H1 (cell line): ENCODE measurements around the gene TSPEAR. TPM values are rescaled to one million over a fixed set of nuclear protein-coding genes. Genes with fewer than 3 reads are reported as not detected.

Experiments used
- CTCF ChIA-PET: fragments of 300-600 bp; sonication (Branson Sonifier 250); formaldehyde crosslinking; loops from one replicate; lab custom pipeline; 2021; ENCODE audit not compliant: partially characterized antibody; lab: Charles Lee
- POLR2A ChIA-PET: fragments of 300-600 bp; sonication (Branson Sonifier 250); formaldehyde crosslinking; loops from one replicate; lab custom pipeline; 2021; ENCODE audit warnings: inconsistent platforms; ENCODE audit not compliant: partially characterized antibody; lab: Charles Lee
- DNase-seq, 2 experiments: peaks; one replicate each; pipeline versions ENCODE4 v3.0.0 to v3.0.0-alpha.2; 2010 to 2022; ENCODE audit warnings: low spot score in 2 of 2, low read depth in 1 of 2, mixed read lengths in 1 of 2
- FAIRE-seq: peaks from 2 replicates; lab custom pipeline; 2011; peaks lifted over from hg19 to GRCh38; lab: Jason Lieb, UNC
- H2AFZ ChIP-seq: 2 replicates; pipeline ENCODE4 v1.8.1; 2012; ENCODE audit warnings: low read length, inconsistent platforms
- H2AK5ac ChIP-seq: 2 replicates; pipeline ENCODE4 v1.6.1; 2013; ENCODE audit warnings: low read depth, low read length
- H2BK120ac ChIP-seq: replicated peaks from 2 replicates; pipeline ENCODE3; 2013; ENCODE audit warnings: low read depth, low read length, inconsistent platforms
- H2BK12ac ChIP-seq: 2 replicates; pipeline ENCODE4 v1.6.1; 2013; ENCODE audit warnings: low read depth, low read length
- H2BK15ac ChIP-seq: 2 replicates; pipeline ENCODE4 v1.6.1; 2013; ENCODE audit warnings: low read length
- H2BK20ac ChIP-seq: 2 replicates; pipeline ENCODE4 v1.6.1; 2013; ENCODE audit warnings: low read length
- H2BK5ac ChIP-seq: 2 replicates; pipeline ENCODE4 v1.6.1; 2013; ENCODE audit warnings: low read depth, low read length
- H3K14ac ChIP-seq: 2 replicates; pipeline ENCODE4 v1.6.1; 2013; ENCODE audit warnings: inconsistent platforms; ENCODE audit not compliant: insufficient read length
- H3K18ac ChIP-seq: 2 replicates; pipeline ENCODE4 v1.6.1; 2013; ENCODE audit warnings: low read length; ENCODE audit errors: extremely low read depth
- H3K23ac ChIP-seq: 2 replicates; pipeline ENCODE4 v1.6.1; 2013; ENCODE audit warnings: inconsistent platforms; ENCODE audit not compliant: insufficient read length
- H3K23me2 ChIP-seq: 2 replicates; pipeline ENCODE4 v1.6.1; 2013; ENCODE audit warnings: low read depth, low read length
- H3K27ac ChIP-seq: 2 replicates; pipeline ENCODE4 v1.6.1; 2011; ENCODE audit warnings: low read depth, low read length, inconsistent platforms
- H3K27me3 ChIP-seq, 4 experiments: replicated peaks in 1 of 4; 1 replicate in 1 of 4; 2 replicates in 3 of 4; pipeline versions ENCODE4 v1.6.1 to v1.8.1; 2011 to 2013; ENCODE audit warnings: low read length in 3 of 4, mild to moderate bottlenecking in 3 of 4, inconsistent platforms in 2 of 4, mixed read lengths in 2 of 4, moderate library complexity in 1 of 4; ENCODE audit not compliant: control insufficient read depth in 3 of 4, insufficient read depth in 3 of 4; ENCODE audit errors: extremely low read depth in 1 of 4
- H3K36me3 ChIP-seq, 4 experiments: 2 replicates each; pipeline versions ENCODE4 v1.6.1 to v1.8.1; 2011 to 2013; ENCODE audit warnings: mild to moderate bottlenecking in 4 of 4, low read length in 3 of 4, moderate library complexity in 2 of 4, control low read depth in 1 of 4, inconsistent platforms in 1 of 4; ENCODE audit not compliant: insufficient read depth in 4 of 4, control insufficient read depth in 2 of 4
- H3K4ac ChIP-seq: replicated peaks from 2 replicates; pipeline ENCODE3; 2013; ENCODE audit warnings: low read length, low read depth, mixed read lengths, inconsistent platforms; ENCODE audit not compliant: insufficient read length
- H3K4me1 ChIP-seq, 4 experiments: replicated peaks in 1 of 4; 1 replicate in 1 of 4; 2 replicates in 3 of 4; pipeline versions ENCODE4 v1.6.1 to v1.8.1; 2011 to 2013; ENCODE audit warnings: low read length in 3 of 4, inconsistent platforms in 2 of 4, mixed read lengths in 1 of 4; ENCODE audit not compliant: insufficient read depth in 4 of 4, control insufficient read depth in 3 of 4
- H3K4me2 ChIP-seq, 2 experiments: 2 replicates each; pipeline versions ENCODE4 v1.6.1 to v1.8.1; 2011 to 2013; ENCODE audit warnings: low read depth in 2 of 2, low read length in 2 of 2, control low read depth in 1 of 2, inconsistent platforms in 1 of 2, mild to moderate bottlenecking in 1 of 2; ENCODE audit not compliant: insufficient read depth in 1 of 2
- H3K4me3 ChIP-seq, 4 experiments: fragments of 200-600, 300-600 bp in 1 of 4; sonication (generic), shearing (Covaris generic), sonication (Bioruptor Twin) in 1 of 4; 2 replicates each; pipeline versions ENCODE4 v1.5.1 to v1.8.1; 2011 to 2016; ENCODE audit warnings: low read length in 4 of 4, low read depth in 3 of 4, control low read depth in 2 of 4, inconsistent platforms in 2 of 4, mild to moderate bottlenecking in 2 of 4, mixed read lengths in 1 of 4, moderate library complexity in 1 of 4; ENCODE audit not compliant: insufficient read depth in 2 of 4; ENCODE audit errors: extremely low read depth in 1 of 4
- H3K56ac ChIP-seq: replicated peaks from 2 replicates; pipeline ENCODE3; 2013; ENCODE audit warnings: low read depth, mild to moderate bottlenecking, mixed read lengths, low read length, inconsistent platforms; ENCODE audit not compliant: insufficient read length
- H3K79me1 ChIP-seq: 2 replicates; pipeline ENCODE4 v1.6.1; 2013; ENCODE audit warnings: low read depth, low read length, control low read depth
- H3K79me2 ChIP-seq, 2 experiments: 2 replicates each; pipeline versions ENCODE4 v1.6.1 to v1.8.1; 2012 to 2013; ENCODE audit warnings: low read length in 2 of 2, mild to moderate bottlenecking in 2 of 2, inconsistent platforms in 1 of 2; ENCODE audit not compliant: insufficient read depth in 2 of 2, control insufficient read depth in 1 of 2
- H3K9ac ChIP-seq, 4 experiments: replicated peaks in 1 of 4; 1 replicate in 1 of 4; 2 replicates in 3 of 4; pipeline versions ENCODE4 v1.6.1 to v1.8.1; 2011 to 2013; ENCODE audit warnings: low read depth in 3 of 4, low read length in 3 of 4, control low read depth in 2 of 4, mild to moderate bottlenecking in 2 of 4, moderate library complexity in 2 of 4, inconsistent platforms in 1 of 4; ENCODE audit errors: extremely low read depth in 1 of 4
- H3K9me3 ChIP-seq, 2 experiments: 2 replicates each; pipeline versions ENCODE4 v1.6.1 to v1.8.1; 2012 to 2013; ENCODE audit warnings: mild to moderate bottlenecking in 2 of 2, moderate library complexity in 2 of 2, control low read depth in 1 of 2, inconsistent platforms in 1 of 2, low read depth in 1 of 2, low read length in 1 of 2, mixed read lengths in 1 of 2; ENCODE audit not compliant: insufficient read depth in 2 of 2
- H4K20me1 ChIP-seq, 2 experiments: replicated peaks in 1 of 2; 2 replicates each; pipeline versions ENCODE3 to v1.8.1; 2011 to 2013; ENCODE audit warnings: inconsistent platforms in 2 of 2, low read length in 2 of 2, mild to moderate bottlenecking in 1 of 2; ENCODE audit not compliant: insufficient read depth in 2 of 2, control insufficient read depth in 1 of 2
- H4K5ac ChIP-seq: 2 replicates; pipeline ENCODE4 v1.6.1; 2013; ENCODE audit warnings: low read length, low read depth, mixed read lengths, inconsistent platforms; ENCODE audit not compliant: insufficient read length
- H4K8ac ChIP-seq: 2 replicates; pipeline ENCODE4 v1.8.0; 2013; ENCODE audit warnings: mild to moderate bottlenecking, moderate library complexity, low read length, inconsistent platforms; ENCODE audit not compliant: insufficient read depth; ENCODE audit errors: extremely low read depth
- H4K91ac ChIP-seq: replicated peaks from 2 replicates; pipeline ENCODE3; 2013; ENCODE audit warnings: low read length, mixed read lengths, inconsistent platforms; ENCODE audit not compliant: insufficient read length
- CHD2 ChIP-seq: IDR thresholded peaks from 2 replicates; pipeline ENCODE4 v1.6.1; 2012; ENCODE audit warnings: low read length, improper control_type of control experiment
- E2F6 ChIP-seq: IDR thresholded peaks from 2 replicates; pipeline ENCODE4 v1.6.1; 2012; ENCODE audit warnings: inconsistent platforms
- JUND ChIP-seq: IDR thresholded peaks from 2 replicates; pipeline ENCODE4 v1.6.1; 2011; ENCODE audit warnings: mild to moderate bottlenecking, improper control_type of control experiment, low read length
- PHF8 ChIP-seq: fragments of 200-600 bp; sonication (generic); conservative IDR thresholded peaks from 2 replicates; pipeline ENCODE4 v1.7.1; 2012; ENCODE audit warnings: low read depth, mild to moderate bottlenecking, inconsistent platforms, low read length, moderate library complexity
- WGBS, 2 experiments: shearing (Covaris generic) in 1 of 2; methylation state at CpG; one replicate each; pipeline versions ENCODE4 v1.1.6 to v1.1.7; 2013 to 2015; ENCODE audit warnings: low lambda C conversion rate in 2 of 2, mixed read lengths in 2 of 2, inconsistent platforms in 1 of 2, low coverage in 1 of 2, missing lambda C conversion rate in 1 of 2; ENCODE audit not compliant: insufficient replicate concordance in 2 of 2, insufficient coverage in 1 of 2, insufficient read length in 1 of 2; ENCODE audit errors: extremely low coverage in 1 of 2, missing lambda C conversion rate in 1 of 2; 5-methylcytosine and 5-hydroxymethylcytosine counted together
- polyA plus RNA-seq, 7 experiments: library from polyadenylated mRNA; depleted of rRNA in 3 of 7; stranded (reverse) in 5 of 7; unstranded in 2 of 7; fragments of >200 nt in 5 of 7; fragments of 200-250 nt in 2 of 7; gene quantifications; 1 replicate in 5 of 7; 2 replicates in 1 of 7; 4 replicates in 1 of 7; pipeline versions ENCODE4 v1.2.1 to v1.2.3, GENCODE V29; 2011 to 2013; ENCODE audit warnings: missing spikeins in 2 of 7, mixed read lengths in 2 of 7
- total RNA-seq: library from RNA; stranded (reverse); fragmentation: NEBNext Ultra II Directional; extraction: Animal tissue kit (Norgen Biotek cat#: 25700); gene quantifications from 2 replicates; pipeline ENCODE4 v1.2.1, GENCODE V29; 2021

Gene TSPEAR
- total and polyA plus RNA-seq, 2 of the 8 experiments (the other 6 are each of a cell fraction or from before 2014, with no cell fraction given): 0.58 to 0.89 TPM

GRCh38 chr21:44567481-44568171 is 143.7 kb downstream of the TSPEAR start:
- FAIRE-seq (no peak), DNase-seq (no peak)
- TF ChIP-seq CHD2 (no peak), JUND (no peak), E2F6 (no peak), PHF8 (no peak)
- Histone ChIP-seq H3K9me3 (peaks cover 7 to 13% of the 10 kb centered on the region in 2 experiments; a peak in 3 of 4 replicates), H2BK5ac (no peak overlapping the region), H2BK120ac (no peak overlapping the region), H3K4ac (no peak overlapping the region), H3K36me3 (no peaks in the 10 kb centered on the region), H4K20me1 (no peaks in the 10 kb centered on the region), H3K56ac (no peak overlapping the region), H2AFZ (no peak overlapping the region; the same call in 1 of the 2 replicates), H3K9ac (no peak overlapping the region), H4K91ac (no peak overlapping the region), H3K27ac (no peak overlapping the region), H2BK15ac (no peak overlapping the region), H3K79me2 (no peaks in the 10 kb centered on the region), H3K23me2 (no peaks in the 10 kb centered on the region; the same call in 1 of the 2 replicates), H2BK12ac (no peak overlapping the region), H3K14ac (no peak overlapping the region), H4K8ac (no peak overlapping the region), H2BK20ac (no peak overlapping the region), H3K4me3 (no peak overlapping the region), H3K4me2 (no peak overlapping the region), H3K23ac (no peak overlapping the region), H4K5ac (no peak overlapping the region), H3K27me3 (no peaks in the 10 kb centered on the region), H2AK5ac (no peak overlapping the region), H3K18ac (no peak overlapping the region), H3K4me1 (peaks cover 0 to 3% (median 0%) of the 10 kb centered on the region in 4 experiments; a peak in 1 of 7 replicates), H3K79me1 (no peaks in the 10 kb centered on the region)
- ChIA-PET POLR2A (no interaction called here), CTCF (interaction anchor here (0.7 to 1.6 kb wide), 4 partner anchors 10 to 41 kb away, joined by 3 to 5 read pairs (median 3); partner anchors contain the start of genes KRTAP10-3 and KRTAP10-5)
- 92% methylated on average over 18 of the region's 18 CpGs; no CpG with 5 or more reads in 1 of the 2 experiments for whole genome bisulfite sequencing, 2 experiments
